SK-N-SH (cell line): Measurements from ENCODE around the gene FAAP24. TPM values are rescaled to one million over a fixed set of nuclear protein-coding genes. Genes with fewer than 3 reads are reported as not detected.
"Not testable (repeated sequence)": the region's sequence is repeated elsewhere in the genome, so short reads cannot be mapped to it uniquely, and the experiment has no call there.

Source experiments
- CTCF ChIA-PET: fragments of 300-600, 350-600 bp; formaldehyde crosslinking; extraction: SDS; loops from one replicate; lab custom pipeline; 2021; lab: Yijun Ruan, JAX
- POLR2A ChIA-PET: fragments of 350-600 bp; sonication (Branson Sonifier 250); formaldehyde crosslinking; extraction: SDS; loops from one replicate; lab custom pipeline; 2020; ENCODE audit warnings: antibody characterized with exemption, inconsistent platforms; lab: Yijun Ruan, JAX
- DNase-seq: peaks from one replicate; pipeline ENCODE4 v3.0.0; 2012
- H2AFZ ChIP-seq: fragments of 200-600 bp; sonication (generic); 2 replicates; pipeline ENCODE4 v1.8.1; 2016; ENCODE audit warnings: antibody characterized with exemption, mild to moderate bottlenecking, low read depth
- H3F3A ChIP-seq: fragments of 200-600 bp; sonication (generic); replicated peaks from 2 replicates; pipeline ENCODE3; 2016; ENCODE audit warnings: antibody characterized with exemption, mild to moderate bottlenecking; ENCODE audit not compliant: insufficient read depth
- H3K27ac ChIP-seq, 2 experiments: fragments of 200-500 bp in 1 of 2; fragments of 200-600 bp in 1 of 2; sonication (Bioruptor generic) in 1 of 2; sonication (generic), shearing (Covaris generic) in 1 of 2; 2 replicates each; pipeline versions ENCODE4 v1.5.1 to v1.6.1; 2014 to 2016; ENCODE audit warnings: low read depth in 2 of 2, inconsistent platforms in 1 of 2, low read length in 1 of 2, mild to moderate bottlenecking in 1 of 2, mixed read lengths in 1 of 2
- H3K27me3 ChIP-seq: fragments of 200-600 bp; sonication (generic), shearing (Covaris generic); 2 replicates; pipeline ENCODE4 v1.6.1; 2016; ENCODE audit warnings: mixed run types; ENCODE audit not compliant: insufficient read depth
- H3K36me3 ChIP-seq, 2 experiments: fragments of 200-500 bp in 1 of 2; fragments of 200-600 bp in 1 of 2; sonication (Bioruptor generic) in 1 of 2; sonication (generic) in 1 of 2; replicated peaks in 1 of 2; 2 replicates each; pipeline versions ENCODE3 to v1.5.1; 2014 to 2016; ENCODE audit warnings: low read length in 1 of 2, mild to moderate bottlenecking in 1 of 2; ENCODE audit not compliant: insufficient read depth in 2 of 2, control insufficient read depth in 1 of 2
- H3K4me1 ChIP-seq, 2 experiments: fragments of 200-500 bp in 1 of 2; fragments of 200-600 bp in 1 of 2; sonication (Bioruptor generic) in 1 of 2; sonication (generic), shearing (Covaris generic) in 1 of 2; 2 replicates each; pipeline versions ENCODE4 v1.5.1 to v1.6.1; 2014 to 2016; ENCODE audit warnings: low read depth in 1 of 2, low read length in 1 of 2, mixed run types in 1 of 2; ENCODE audit not compliant: insufficient read depth in 2 of 2, control insufficient read depth in 1 of 2
- H3K4me2 ChIP-seq: fragments of 200-600 bp; sonication (generic), shearing (Covaris generic); 2 replicates; pipeline ENCODE4 v1.6.1; 2017; ENCODE audit warnings: mixed run types
- H3K4me3 ChIP-seq, 2 experiments: fragments of 200-500 bp in 1 of 2; fragments of 200-600 bp in 1 of 2; sonication (Bioruptor generic) in 1 of 2; sonication (generic), shearing (Covaris generic) in 1 of 2; 2 replicates each; pipeline versions ENCODE4 v1.5.1 to v1.8.1; 2014 to 2016; ENCODE audit warnings: low read depth in 2 of 2, inconsistent platforms in 1 of 2, low read length in 1 of 2, mild to moderate bottlenecking in 1 of 2, mixed read lengths in 1 of 2, moderate library complexity in 1 of 2
- H3K79me2 ChIP-seq: fragments of 200-600 bp; sonication (generic); 2 replicates; pipeline ENCODE4 v1.8.1; 2017; ENCODE audit warnings: mild to moderate bottlenecking; ENCODE audit not compliant: insufficient read depth
- H3K9ac ChIP-seq: fragments of 200-600 bp; sonication (generic); 2 replicates; pipeline ENCODE4 v1.6.1; 2017; ENCODE audit warnings: mixed run types
- H3K9me2 ChIP-seq: fragments of 200-600 bp; sonication (generic); 2 replicates; pipeline ENCODE4 v1.6.1; 2017; ENCODE audit warnings: mixed run types
- H3K9me3 ChIP-seq: fragments of 200-600 bp; sonication (generic); 2 replicates; pipeline ENCODE4 v1.6.1; 2017; ENCODE audit warnings: mixed run types, mild to moderate bottlenecking, moderate library complexity
- H4K20me1 ChIP-seq: fragments of 200-600 bp; sonication (generic); 2 replicates; pipeline ENCODE4 v1.6.1; 2017; ENCODE audit warnings: mild to moderate bottlenecking, mixed run types; ENCODE audit not compliant: insufficient read depth
- RAD21 ChIP-seq: IDR thresholded peaks from 2 replicates; pipeline ENCODE4 v1.6.1; 2012; ENCODE audit warnings: mild to moderate bottlenecking, low read length
- SMC3 ChIP-seq: IDR thresholded peaks from 2 replicates; pipeline ENCODE4 v1.6.1; 2012; ENCODE audit warnings: low read depth, low read length, improper control_type of control experiment
- WGBS: methylation state at CpG from one replicate; pipeline ENCODE4 v1.1.6; 2017; ENCODE audit warnings: low lambda C conversion rate; 5-methylcytosine and 5-hydroxymethylcytosine counted together
- polyA plus RNA-seq, 3 experiments: library from polyadenylated mRNA; depleted of rRNA; stranded (reverse); fragments of >200 nt; gene quantifications; 2 replicates each; pipeline ENCODE4 v1.2.3, GENCODE V29; 2012

Gene FAAP24
- polyA plus RNA-seq, 1 of the 3 experiments (the other 2 are of a cell fraction): 3.3 TPM

DNA sequence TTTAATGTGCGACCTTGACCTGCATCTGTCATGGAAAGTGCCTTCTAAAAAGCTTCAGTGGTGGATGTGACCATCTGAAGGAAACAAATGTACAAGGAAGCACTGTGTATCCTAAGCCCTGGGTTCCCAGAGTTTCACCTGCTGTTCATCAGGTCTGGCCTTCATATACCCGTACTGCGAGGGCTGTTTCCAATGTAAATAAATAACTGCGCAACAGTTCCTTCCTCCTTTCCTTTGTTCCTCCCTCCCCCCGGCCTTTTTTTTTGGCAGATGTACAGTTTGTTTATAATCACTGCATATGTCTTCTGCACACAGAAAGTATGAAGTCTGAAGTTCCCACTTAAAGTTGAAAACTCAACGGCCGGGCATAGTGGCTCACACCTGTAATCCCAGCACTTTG lies 5.2 kb downstream of the FAAP24 start:
- no peak overlapping the region for H3K4me3 ChIP-seq
- TF ChIP-seq SMC3: no peak
- TF ChIP-seq RAD21: no peak
- DNase-seq: no peak
- ChIA-PET POLR2A (no interaction called here), CTCF (interaction anchor here (1.0 to 8.6 kb wide), 10 partner anchors 10 to 141 kb away, joined by 3 to 215 read pairs (median 5); partner anchors contain the start of gene GPATCH1)
- WGBS: 83% methylated on average over 7 of the region's 7 CpGs
- peaks cover 12% of the 10 kb centered on the region for H3F3A ChIP-seq
- H3K9ac ChIP-seq: no peak overlapping the region
- no peaks in the 10 kb centered on the region for H3K79me2 ChIP-seq
- no peak overlapping the region for H3K27ac ChIP-seq
- H3K9me3 ChIP-seq: no peaks in the 10 kb centered on the region
- H3K9me2 ChIP-seq: no peaks in the 10 kb centered on the region
- H3K27me3 ChIP-seq: no peaks in the 10 kb centered on the region
- no peaks in the 10 kb centered on the region for H4K20me1 ChIP-seq
- H3K4me1 ChIP-seq: peaks cover 0 to 3% of the 10 kb centered on the region in 2 experiments; a peak in 1 of 4 replicates
- H3K36me3 ChIP-seq: peaks cover 0 to 4% of the 10 kb centered on the region in 2 experiments
- H2AFZ ChIP-seq: no peak overlapping the region
- no peak overlapping the region for H3K4me2 ChIP-seq

GRCh38 chr19:32977813-32978212 lies 5.8 kb downstream of the FAAP24 start:
- DNase-seq, H3K9ac ChIP-seq, H4K20me1 ChIP-seq, H3K79me2 ChIP-seq, POLR2A ChIA-PET, H3K9me3 ChIP-seq, H3K4me2 ChIP-seq, H3K4me3 ChIP-seq, H2AFZ ChIP-seq, H3K27me3 ChIP-seq, H3K36me3 ChIP-seq, H3K9me2 ChIP-seq, H3K27ac ChIP-seq, H3K4me1 ChIP-seq: not testable (repeated sequence)
- 91% methylated on average over 4 of the region's 4 CpGs for WGBS
- peaks cover 12% of the 10 kb centered on the region for H3F3A ChIP-seq
- CTCF ChIA-PET: interaction anchor here (2.6 to 8.6 kb wide), 2 partner anchors 103 to 141 kb away, joined by 14 to 215 read pairs; partner anchors contain the start of gene GPATCH1

GRCh38 chr19:32979807-32980206 lies 7.8 kb downstream of the FAAP24 start:
- H3F3A ChIP-seq, DNase-seq, H3K9ac ChIP-seq, CTCF ChIA-PET, H3K9me3 ChIP-seq, POLR2A ChIA-PET, H3K4me2 ChIP-seq, H4K20me1 ChIP-seq, H2AFZ ChIP-seq, H3K9me2 ChIP-seq, H3K4me1 ChIP-seq, H3K79me2 ChIP-seq, H3K27me3 ChIP-seq, H3K36me3 ChIP-seq, H3K4me3 ChIP-seq, H3K27ac ChIP-seq: not testable (repeated sequence)
- 94% methylated on average over 6 of the region's 7 CpGs for WGBS

DNA sequence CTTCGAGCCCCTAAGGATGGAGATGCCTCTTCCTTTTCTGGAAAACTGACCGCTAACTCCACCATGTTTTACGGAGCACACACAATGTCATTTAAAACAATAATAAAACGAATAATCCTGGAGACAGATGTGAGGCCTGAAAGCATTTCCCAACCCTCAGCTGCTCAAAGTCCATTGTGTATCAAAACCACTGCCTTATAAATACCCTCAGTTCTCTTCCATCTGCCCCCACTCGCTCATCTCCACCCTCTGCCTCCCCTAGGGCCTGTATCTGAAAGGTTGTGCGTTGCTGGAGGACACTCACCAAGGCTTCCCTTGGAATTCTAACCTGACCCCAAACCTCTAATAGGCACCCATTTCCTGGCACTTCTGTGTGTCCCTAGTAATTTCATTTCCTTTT lies 10.4 kb downstream of the FAAP24 start:
- H3K36me3 ChIP-seq, H4K20me1 ChIP-seq, H3K79me2 ChIP-seq, H3K4me3 ChIP-seq, H3K9me3 ChIP-seq, H3K4me2 ChIP-seq, H3K4me1 ChIP-seq, H3K27me3 ChIP-seq, H3K9ac ChIP-seq, DNase-seq, H3K9me2 ChIP-seq, H2AFZ ChIP-seq, H3F3A ChIP-seq, H3K27ac ChIP-seq, POLR2A ChIA-PET, CTCF ChIA-PET: not testable (repeated sequence)
- WGBS: 89% methylated on average over 6 of the region's 6 CpGs

- H3K4me1 ChIP-seq, H3K9me3 ChIP-seq, H3K9me2 ChIP-seq, H3K9ac ChIP-seq, H3F3A ChIP-seq, H3K36me3 ChIP-seq, H2AFZ ChIP-seq, POLR2A ChIA-PET, H3K79me2 ChIP-seq, H4K20me1 ChIP-seq, H3K4me2 ChIP-seq, H3K27ac ChIP-seq, H3K27me3 ChIP-seq, DNase-seq, H3K4me3 ChIP-seq: not testable (repeated sequence)
- WGBS: 100% methylated on average over 5 of the region's 5 CpGs
- CTCF ChIA-PET: interaction anchor here (0.8 to 1.2 kb wide), 3 partner anchors 12 to 137 kb away, joined by 3 to 5 read pairs (median 3); no protein-coding TSS in a partner anchor
These were observed 16.2 kb downstream of the FAAP24 start for GRCh38 chr19:32988254-32988653.
